Activated CD4-positive, alpha-beta T cell treated with anti-CD3 and anti-CD28 coated beads for 36 hours (primary cell): ENCODE data around the gene WDR37. TPM values are rescaled to one million over a fixed set of nuclear protein-coding genes. Genes with fewer than 3 reads are reported as not detected.

ENCODE experiments used
- ATAC-seq: fragments of 200-7000 bp; cut with Tn5 transposase; one replicate; pipeline ENCODE4 v1.10.0; 2021; ENCODE audit warnings: mild to moderate bottlenecking, moderate library complexity
- CTCF ChIA-PET: fragments of 350-600 bp; sonication (Branson Sonifier 250); formaldehyde crosslinking; loops from one replicate; lab custom pipeline; 2021; ENCODE audit warnings: antibody characterized with exemption; lab: Charles Lee
- POLR2A ChIA-PET: fragments of 350-600 bp; sonication (Branson Sonifier 250); formaldehyde crosslinking; loops from one replicate; lab custom pipeline; 2021; ENCODE audit warnings: antibody characterized with exemption, inconsistent platforms; lab: Charles Lee
- DNase-seq: peaks from one replicate; pipeline ENCODE4 v3.0.0-alpha.2; 2020
- H3K27ac Mint-ChIP-seq: one replicate; pipeline ENCODE4 v1.8.0; 2021; ENCODE audit warnings: mixed read lengths
- H3K27me3 Mint-ChIP-seq: one replicate; pipeline ENCODE4 v1.8.0; 2021; ENCODE audit warnings: mixed read lengths
- H3K36me3 Mint-ChIP-seq: one replicate; pipeline ENCODE4 v1.8.0; 2021; ENCODE audit warnings: low read depth, mixed read lengths
- H3K4me1 Mint-ChIP-seq: one replicate; pipeline ENCODE4 v1.8.0; 2021; ENCODE audit warnings: mixed read lengths
- H3K4me3 Mint-ChIP-seq: one replicate; pipeline ENCODE4 v1.8.0; 2021; ENCODE audit warnings: mild to moderate bottlenecking, moderate library complexity, mixed read lengths
- H3K9me3 Mint-ChIP-seq: one replicate; pipeline ENCODE4 v1.8.0; 2021; ENCODE audit warnings: low read depth, mixed read lengths
- intact Hi-C, 2 experiments: fragments of 100-400 bp; cut with DNase I in 1 of 2; cut with micrococcal nuclease in 1 of 2; formaldehyde crosslinking; loops; one replicate each; pipeline versions ENCODE4 v1.14.2 to v1.15.1; 2022 to 2024; cut with DNase I, micrococcal nuclease
- total RNA-seq, 2 experiments: library from RNA; stranded (reverse); gene quantifications; one replicate each; pipeline ENCODE4 v1.2.3, GENCODE V29; 2021

WDR37 gene
- total RNA-seq, 2 experiments from 2014 or later = 16.3 to 16.8 TPM

GRCh38 chr10:1163204-1163660, 107.0 kb downstream of the WDR37 start:
- DNase-seq (no peak), ATAC-seq (no peak)
- ChIA-PET POLR2A (no interaction called here), CTCF (no interaction called here)
- Mint-ChIP-seq H3K27me3 (peaks cover 2% of the 10 kb centered on the region), H3K9me3 (no peaks in the 10 kb centered on the region), H3K27ac (no peak overlapping the region), H3K36me3 (no peaks in the 10 kb centered on the region), H3K4me3 (no peak overlapping the region), H3K4me1 (no peaks in the 10 kb centered on the region)
- intact Hi-C loops = no loop called here

- no peaks in the 10 kb centered on the region for H3K4me1 Mint-ChIP-seq
- peaks cover 2% of the 10 kb centered on the region for H3K27me3 Mint-ChIP-seq
- no peaks in the 10 kb centered on the region for H3K36me3 Mint-ChIP-seq
- ATAC-seq (no peak), DNase-seq (no peak)
- ChIA-PET POLR2A (no interaction called here), CTCF (no interaction called here)
- H3K4me3 Mint-ChIP-seq = no peak overlapping the region
- intact Hi-C loops = no loop called here
- H3K9me3 Mint-ChIP-seq = no peaks in the 10 kb centered on the region
- H3K27ac Mint-ChIP-seq = no peak overlapping the region
Observed at GRCh38 chr10:1163831-1164230, 107.6 kb downstream of the WDR37 start.

- H3K4me1 Mint-ChIP-seq = no peaks in the 10 kb centered on the region
- ChIA-PET POLR2A (no interaction called here), CTCF (no interaction called here)
- peaks cover 2% of the 10 kb centered on the region for H3K27me3 Mint-ChIP-seq
- intact Hi-C loops = no loop called here
- no peaks in the 10 kb centered on the region for H3K36me3 Mint-ChIP-seq
- ATAC-seq (no peak), DNase-seq (no peak)
- no peak overlapping the region for H3K27ac Mint-ChIP-seq
- no peaks in the 10 kb centered on the region for H3K9me3 Mint-ChIP-seq
- no peak overlapping the region for H3K4me3 Mint-ChIP-seq
Observed at GRCh38 chr10:1166101-1166827, 110.1 kb downstream of the WDR37 start.

GRCh38 chr10:1166828-1167275, 110.7 kb downstream of the WDR37 start:
- peaks cover 2% of the 10 kb centered on the region for H3K27me3 Mint-ChIP-seq

GRCh38 chr10:1168763-1169162, 112.6 kb downstream of the WDR37 start:
- DNase-seq (no peak), ATAC-seq (no peak)
- Mint-ChIP-seq H3K4me3 (no peak overlapping the region), H3K36me3 (no peaks in the 10 kb centered on the region), H3K9me3 (no peaks in the 10 kb centered on the region), H3K27ac (no peak overlapping the region), H3K27me3 (peaks cover 2% of the 10 kb centered on the region), H3K4me1 (no peaks in the 10 kb centered on the region)
- ChIA-PET CTCF (no interaction called here), POLR2A (no interaction called here)
- intact Hi-C loops = no loop called here

More at GRCh38 chr10:1166828-1167275, 110.7 kb downstream of the WDR37 start:
- Mint-ChIP-seq H3K4me3 (no peak overlapping the region), H3K27ac (no peak overlapping the region), H3K4me1 (no peaks in the 10 kb centered on the region), H3K9me3 (no peaks in the 10 kb centered on the region), H3K36me3 (no peaks in the 10 kb centered on the region)
- ChIA-PET POLR2A (no interaction called here), CTCF (no interaction called here)
- DNase-seq = no peak
- ATAC-seq = no peak
- intact Hi-C loops = no loop called here

GRCh38 chr10:1169186-1169885, 113.2 kb downstream of the WDR37 start:
- H3K27me3 Mint-ChIP-seq = peaks cover 2% of the 10 kb centered on the region
- ATAC-seq (no peak), DNase-seq (no peak)
- H3K27ac Mint-ChIP-seq = no peak overlapping the region
- H3K9me3 Mint-ChIP-seq = no peaks in the 10 kb centered on the region
- H3K4me1 Mint-ChIP-seq = no peaks in the 10 kb centered on the region
- POLR2A ChIA-PET = no interaction called here
- H3K4me3 Mint-ChIP-seq = no peak overlapping the region
- H3K36me3 Mint-ChIP-seq = no peaks in the 10 kb centered on the region
- intact Hi-C loops = no loop called here
- CTCF ChIA-PET = no interaction called here

- ChIA-PET POLR2A (interaction anchor here (0.6 kb wide), 1 partner anchor 251 kb away, joined by 3 read pairs; no protein-coding TSS in a partner anchor), CTCF (no interaction called here)
- intact Hi-C loops = no loop called here
- no peak for DNase-seq
- no peaks in the 10 kb centered on the region for H3K9me3 Mint-ChIP-seq
- H3K4me1 Mint-ChIP-seq = no peaks in the 10 kb centered on the region
- H3K36me3 Mint-ChIP-seq = no peaks in the 10 kb centered on the region
- peaks cover 2% of the 10 kb centered on the region for H3K27me3 Mint-ChIP-seq
- ATAC-seq = no peak
- H3K4me3 Mint-ChIP-seq = no peak overlapping the region
- H3K27ac Mint-ChIP-seq = no peak overlapping the region
Observed at GRCh38 chr10:1169981-1170866, 114.0 kb downstream of the WDR37 start.

- Mint-ChIP-seq H3K9me3 (no peaks in the 10 kb centered on the region), H3K36me3 (no peaks in the 10 kb centered on the region), H3K27ac (no peak overlapping the region), H3K27me3 (peaks cover 2% of the 10 kb centered on the region), H3K4me1 (no peaks in the 10 kb centered on the region), H3K4me3 (no peak overlapping the region)
- ChIA-PET POLR2A (no interaction called here), CTCF (no interaction called here)
- ATAC-seq (no peak), DNase-seq (no peak)
- intact Hi-C loops = no loop called here
Observed at GRCh38 chr10:1170867-1171180, 114.6 kb downstream of the WDR37 start.

- H3K4me1 Mint-ChIP-seq = no peaks in the 10 kb centered on the region
- ATAC-seq = no peak
- H3K36me3 Mint-ChIP-seq = no peaks in the 10 kb centered on the region
- POLR2A ChIA-PET = no interaction called here
- DNase-seq = no peak
- no peak overlapping the region for H3K4me3 Mint-ChIP-seq
- H3K9me3 Mint-ChIP-seq = no peaks in the 10 kb centered on the region
- no peak overlapping the region for H3K27ac Mint-ChIP-seq
- CTCF ChIA-PET = no interaction called here
- peaks cover 2% of the 10 kb centered on the region for H3K27me3 Mint-ChIP-seq
- intact Hi-C loops = no loop called here
Observed at GRCh38 chr10:1171182-1171581, 115.0 kb downstream of the WDR37 start.

GRCh38 chr10:1171586-1171985, 115.4 kb downstream of the WDR37 start:
- H3K36me3 Mint-ChIP-seq = no peaks in the 10 kb centered on the region
- no peaks in the 10 kb centered on the region for H3K9me3 Mint-ChIP-seq
- no peak overlapping the region for H3K27ac Mint-ChIP-seq
- no peak overlapping the region for H3K4me3 Mint-ChIP-seq
- ChIA-PET CTCF (no interaction called here), POLR2A (no interaction called here)
- H3K27me3 Mint-ChIP-seq = peaks cover 2% of the 10 kb centered on the region
- DNase-seq (no peak), ATAC-seq (no peak)
- intact Hi-C loops = no loop called here
- no peaks in the 10 kb centered on the region for H3K4me1 Mint-ChIP-seq

GRCh38 chr10:1172256-1172984, 116.2 kb downstream of the WDR37 start:
- Mint-ChIP-seq H3K27ac (no peak overlapping the region), H3K36me3 (no peaks in the 10 kb centered on the region), H3K9me3 (no peaks in the 10 kb centered on the region), H3K27me3 (peaks cover 1% of the 10 kb centered on the region), H3K4me1 (no peaks in the 10 kb centered on the region), H3K4me3 (no peak overlapping the region)
- intact Hi-C loops = no loop called here
- DNase-seq = no peak
- no peak for ATAC-seq
- ChIA-PET CTCF (interaction anchor here (1.0 kb wide), 1 partner anchor 11 kb away, joined by 3 read pairs; no protein-coding TSS in a partner anchor), POLR2A (no interaction called here)
